Epithelial cell of esophagus (primary cell): ENCODE data around the gene ERBB3.

ENCODE experiments used
- DNase-seq: peaks from one replicate; pipeline ENCODE4 v3.0.0; 2010; ENCODE audit warnings: low read depth
- H3K4me3 ChIP-seq: 2 replicates; pipeline ENCODE4 v1.5.1; 2011; ENCODE audit warnings: mild to moderate bottlenecking, low read length, control low read depth
- TF ChIP-seq, protein P1 (sequence below): IDR thresholded peaks from 2 replicates; pipeline ENCODE4 v1.5.1; 2011; ENCODE audit warnings: low read depth, mild to moderate bottlenecking, low read length, control low read depth, inconsistent platforms; ENCODE audit not compliant: insufficient read depth; ENCODE audit errors: missing control alignments

The ERBB3 gene

DNA sequence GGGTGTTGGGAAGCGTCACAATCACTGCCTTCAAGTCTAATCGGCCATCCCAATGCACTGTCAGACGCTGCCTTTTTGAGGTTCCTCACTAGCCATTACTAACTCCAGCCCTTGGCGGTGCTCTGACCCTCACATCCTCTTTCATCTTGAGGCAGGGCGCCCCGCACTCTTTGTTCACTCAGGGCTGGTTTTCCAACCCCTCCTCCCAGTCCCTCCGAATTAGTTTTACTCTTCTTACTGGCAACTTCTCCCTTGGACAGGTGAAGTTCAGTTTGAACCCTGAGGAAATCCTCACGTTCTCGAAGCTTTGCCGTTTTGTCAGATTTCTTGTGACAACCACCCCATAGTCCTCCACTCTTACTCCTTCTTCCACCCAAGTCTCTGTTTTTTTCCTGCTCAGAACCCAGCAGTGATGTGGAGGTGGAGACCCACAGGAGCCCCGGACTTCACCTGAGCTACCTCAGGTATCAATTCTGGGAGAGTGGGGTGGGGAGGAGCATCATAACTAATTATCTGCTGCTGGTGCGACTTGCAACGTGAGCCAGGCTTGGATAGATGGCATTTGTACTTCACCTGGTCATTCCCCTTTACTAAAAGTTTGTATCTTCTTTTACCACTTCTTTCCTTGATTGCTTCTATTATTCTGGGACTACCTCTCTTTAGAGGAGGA is 38.9 kb downstream of the ERBB3 start:
- H3K4me3 ChIP-seq, result peak overlapping the region; percentile 75
- DNase-seq, result no peak
- TF ChIP-seq, protein P1, sequence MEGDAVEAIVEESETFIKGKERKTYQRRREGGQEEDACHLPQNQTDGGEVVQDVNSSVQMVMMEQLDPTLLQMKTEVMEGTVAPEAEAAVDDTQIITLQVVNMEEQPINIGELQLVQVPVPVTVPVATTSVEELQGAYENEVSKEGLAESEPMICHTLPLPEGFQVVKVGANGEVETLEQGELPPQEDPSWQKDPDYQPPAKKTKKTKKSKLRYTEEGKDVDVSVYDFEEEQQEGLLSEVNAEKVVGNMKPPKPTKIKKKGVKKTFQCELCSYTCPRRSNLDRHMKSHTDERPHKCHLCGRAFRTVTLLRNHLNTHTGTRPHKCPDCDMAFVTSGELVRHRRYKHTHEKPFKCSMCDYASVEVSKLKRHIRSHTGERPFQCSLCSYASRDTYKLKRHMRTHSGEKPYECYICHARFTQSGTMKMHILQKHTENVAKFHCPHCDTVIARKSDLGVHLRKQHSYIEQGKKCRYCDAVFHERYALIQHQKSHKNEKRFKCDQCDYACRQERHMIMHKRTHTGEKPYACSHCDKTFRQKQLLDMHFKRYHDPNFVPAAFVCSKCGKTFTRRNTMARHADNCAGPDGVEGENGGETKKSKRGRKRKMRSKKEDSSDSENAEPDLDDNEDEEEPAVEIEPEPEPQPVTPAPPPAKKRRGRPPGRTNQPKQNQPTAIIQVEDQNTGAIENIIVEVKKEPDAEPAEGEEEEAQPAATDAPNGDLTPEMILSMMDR, result no peak

DNA sequence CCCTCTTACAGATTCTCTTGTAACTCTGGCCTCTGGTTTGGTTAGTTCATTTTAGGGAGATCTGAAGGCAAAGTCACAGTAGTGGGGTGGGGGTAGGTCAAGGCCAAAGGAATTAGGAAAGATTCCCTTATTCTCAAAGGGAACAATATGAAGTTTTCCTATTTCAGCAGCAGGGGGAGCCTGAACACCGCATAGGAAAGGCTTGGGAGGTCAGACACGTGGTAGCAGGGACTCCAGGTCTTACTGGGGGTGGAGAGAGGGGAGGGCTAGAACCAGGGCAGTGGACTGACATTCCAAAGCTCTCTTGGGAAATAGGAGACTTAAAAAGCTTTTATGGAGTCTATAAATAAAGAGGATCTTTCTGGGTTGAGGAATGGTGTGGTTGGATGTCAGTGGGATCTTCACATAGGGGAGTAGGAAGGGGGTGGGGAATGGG is 39.4 kb downstream of the ERBB3 start:
- H3K4me3 ChIP-seq, result peak overlapping the region; percentile 75
- DNase-seq, result peak; percentile 87
- TF ChIP-seq, protein P1, result peak; percentile 85

DNA sequence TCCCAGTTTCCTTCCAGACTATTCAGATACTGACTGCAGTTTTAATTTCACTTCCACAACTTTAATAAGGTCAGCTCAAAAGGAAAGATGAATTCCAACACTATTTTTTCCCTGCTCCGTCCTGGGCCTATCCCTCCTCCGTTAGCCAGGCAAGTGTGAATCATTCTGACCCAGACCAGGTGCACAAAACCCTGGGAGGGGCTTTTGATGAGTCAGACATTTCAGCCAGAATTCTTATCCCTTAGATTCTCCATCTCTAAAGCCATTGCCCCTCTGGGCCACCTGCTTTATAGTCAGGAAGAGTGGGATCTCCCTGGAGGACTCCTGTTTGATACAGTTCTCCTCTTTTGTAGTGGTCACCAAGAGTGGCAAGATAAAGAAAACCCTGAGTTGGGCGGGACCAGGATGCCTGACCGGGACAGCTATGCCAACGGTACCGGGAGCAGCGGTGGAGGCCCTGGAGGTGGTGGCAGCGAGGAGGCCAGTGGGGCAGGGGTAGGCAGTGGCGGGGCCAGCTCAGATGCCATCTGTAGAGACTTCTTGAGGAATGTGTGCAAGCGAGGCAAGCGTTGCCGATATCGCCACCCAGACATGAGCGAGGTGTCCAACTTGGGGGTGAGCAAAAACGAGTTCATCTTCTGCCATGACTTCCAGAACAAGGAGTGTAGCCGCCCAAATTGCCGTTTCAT is 40.3 kb downstream of the ERBB3 start:
- peak; percentile 62 for DNase-seq
- TF ChIP-seq, protein P1, result no peak
- H3K4me3 ChIP-seq, result no peak overlapping the region

DNA sequence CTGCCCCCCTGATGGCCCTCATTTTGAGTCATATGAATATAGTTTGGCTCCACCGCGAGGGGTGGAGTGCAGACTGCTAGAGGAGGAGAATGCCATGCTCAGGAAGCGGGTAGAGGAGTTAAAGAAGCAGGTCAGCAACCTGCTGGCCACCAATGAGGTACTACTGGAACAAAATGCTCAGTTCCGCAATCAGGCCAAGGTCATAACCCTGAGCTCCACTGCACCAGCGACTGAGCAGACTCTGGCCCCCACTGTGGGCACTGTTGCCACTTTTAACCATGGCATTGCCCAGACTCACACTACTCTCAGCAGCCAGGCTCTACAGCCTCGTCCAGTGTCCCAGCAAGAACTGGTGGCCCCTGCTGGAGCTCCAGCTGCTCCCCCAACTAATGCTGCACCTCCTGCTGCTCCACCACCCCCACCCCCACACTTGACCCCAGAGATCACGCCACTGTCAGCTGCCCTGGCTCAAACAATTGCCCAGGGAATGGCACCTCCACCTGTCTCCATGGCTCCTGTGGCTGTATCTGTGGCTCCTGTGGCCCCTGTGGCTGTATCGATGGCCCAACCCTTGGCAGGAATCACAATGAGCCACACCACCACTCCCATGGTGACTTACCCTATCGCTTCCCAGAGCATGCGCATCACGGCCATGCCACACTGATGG is 41.4 kb downstream of the ERBB3 start:
- no peak overlapping the region for H3K4me3 ChIP-seq
- TF ChIP-seq, protein P1, result no peak
- DNase-seq, result no peak

DNA sequence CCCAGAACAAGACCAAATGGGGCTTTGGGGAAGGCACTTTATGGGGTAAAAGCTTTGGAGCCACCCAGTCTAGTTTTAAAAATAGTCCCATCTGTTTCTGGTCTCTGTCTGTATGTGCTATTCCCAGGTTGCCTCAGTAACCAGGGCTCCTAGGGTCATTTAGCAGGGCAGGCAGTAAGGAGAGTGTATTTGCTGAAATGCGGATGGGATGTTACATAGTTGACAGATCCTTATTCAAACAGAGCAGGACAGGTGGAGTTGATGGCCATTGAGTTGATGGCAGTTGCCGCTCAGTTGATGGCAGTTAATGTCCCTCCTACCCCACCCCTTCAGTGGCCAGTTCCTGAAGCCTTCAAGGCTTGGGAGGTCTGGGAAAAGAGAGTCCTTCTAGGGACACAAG is 42.7 kb downstream of the ERBB3 start:
- TF ChIP-seq, protein P1, result no peak
- no peak overlapping the region for H3K4me3 ChIP-seq
- DNase-seq, result no peak

DNA sequence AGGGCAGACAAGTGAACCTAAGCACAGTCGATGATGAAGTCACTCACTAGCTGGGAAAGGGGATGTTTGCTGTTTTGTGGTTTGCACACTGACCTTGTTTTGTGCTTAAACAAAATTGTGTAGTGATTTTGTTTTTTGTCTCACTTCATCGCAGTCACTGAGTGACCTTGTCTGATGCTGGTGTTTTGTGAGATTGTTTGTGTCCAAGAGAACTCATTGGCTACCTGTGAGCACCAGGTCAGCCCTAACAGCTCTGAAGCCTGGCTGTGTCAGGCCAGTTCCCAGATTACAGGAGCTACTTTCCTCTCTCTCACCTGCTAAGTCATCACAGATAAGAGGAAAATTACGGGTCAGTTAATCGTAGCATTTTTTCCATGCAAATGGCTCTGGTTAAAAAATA is 44.2 kb downstream of the ERBB3 start:
- TF ChIP-seq, protein P1, result no peak
- DNase-seq, result no peak
- H3K4me3 ChIP-seq, result no peak overlapping the region
